HG02870 (cell line): ENCODE measurements around the gene MAK.
A peak's percentile ranks its signal among the peaks of the same experiment; 100 is the strongest.
"Not testable (repeated sequence)": the region's sequence is repeated elsewhere in the genome, so short reads cannot be mapped to it uniquely, and the experiment has no call there.

Experiments used
- ATAC-seq: cut with Tn5 transposase; IDR thresholded peaks from one replicate; pipeline ENCODE4 v1.9.1; 2021; ENCODE audit warnings: mild to moderate bottlenecking, moderate library complexity; ENCODE audit not compliant: unreplicated experiment

MAK gene

GRCh38 chr6:10854922-10855632 lies 16.7 kb upstream of the MAK start:
- no peak for ATAC-seq

- not testable (repeated sequence) for ATAC-seq
Observed at GRCh38 chr6:10853849-10854300, 15.5 kb upstream of the MAK start.

DNA sequence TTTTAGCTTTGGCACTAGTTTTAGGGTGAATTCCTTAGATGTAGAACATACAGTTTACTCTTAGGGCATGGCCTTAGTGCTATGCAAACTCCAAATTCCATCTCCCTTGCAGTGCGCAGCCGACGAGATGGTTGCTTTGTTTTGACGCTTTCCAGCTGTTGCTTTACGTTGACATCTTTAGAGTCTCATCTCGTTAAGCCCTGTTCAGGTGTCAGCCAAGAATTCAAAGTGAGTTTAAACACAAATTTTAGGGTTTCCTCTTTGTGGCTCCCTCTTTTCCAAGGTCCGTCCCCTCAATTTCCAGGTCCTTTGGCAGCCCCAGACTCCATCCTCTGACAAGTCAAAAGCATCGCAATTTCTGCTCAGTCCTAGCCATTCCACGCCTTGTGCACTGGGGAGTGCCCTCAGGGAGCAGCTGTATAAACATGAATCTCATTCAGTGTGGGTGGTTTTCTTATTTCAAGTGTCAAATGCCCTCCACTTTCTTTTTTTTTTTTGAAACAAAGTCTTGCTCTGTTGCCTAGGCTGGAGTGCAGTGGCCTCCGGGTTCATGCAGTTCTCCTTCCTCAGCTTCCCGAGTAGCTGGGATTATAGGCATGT lies 14.1 kb upstream of the MAK start:
- ATAC-seq: no peak

- no peak for ATAC-seq
Observed at GRCh38 chr6:10850728-10851127, 12.4 kb upstream of the MAK start.

DNA sequence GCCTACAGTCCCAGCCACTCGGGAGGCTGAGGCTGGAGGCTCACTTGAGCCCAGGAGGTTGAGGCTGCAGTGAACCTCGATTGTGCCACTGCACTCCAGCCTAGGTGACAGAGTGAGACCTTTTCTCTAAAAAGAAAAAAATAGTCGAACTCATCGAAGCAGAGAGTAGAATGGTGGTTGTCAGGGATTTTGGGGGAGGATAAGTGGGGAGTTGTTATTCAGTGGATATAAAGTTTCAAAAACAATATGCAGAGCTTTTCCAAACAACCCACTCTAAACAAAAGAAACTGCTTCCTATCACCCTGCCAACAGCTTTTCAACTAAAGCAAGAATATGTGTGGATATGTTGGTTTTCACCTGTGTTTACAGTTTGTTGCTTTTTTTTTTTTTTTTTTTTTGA lies 11.6 kb upstream of the MAK start:
- ATAC-seq: no peak

DNA sequence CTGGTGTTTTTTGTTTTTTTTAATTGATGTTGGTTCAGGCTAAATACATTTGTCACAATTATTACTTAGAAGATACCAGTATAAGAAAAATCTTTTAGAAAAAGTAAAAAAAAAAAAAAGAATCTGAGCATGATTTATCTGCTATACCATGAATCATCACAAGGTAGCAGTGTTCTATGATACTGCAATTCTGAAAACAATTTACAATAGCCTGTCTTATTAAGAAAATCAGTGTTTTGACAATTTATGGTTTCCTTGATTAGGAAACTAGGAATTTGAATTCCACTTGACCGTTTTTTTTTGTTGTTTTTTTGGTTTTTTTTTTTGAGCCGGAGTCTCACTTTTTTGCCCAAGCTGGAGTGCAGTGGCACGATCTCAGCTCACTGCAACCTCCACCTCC lies 9.3 kb upstream of the MAK start:
- ATAC-seq: no peak

GRCh38 chr6:10843554-10843953 lies 5.2 kb upstream of the MAK start:
- ATAC-seq: no peak

DNA sequence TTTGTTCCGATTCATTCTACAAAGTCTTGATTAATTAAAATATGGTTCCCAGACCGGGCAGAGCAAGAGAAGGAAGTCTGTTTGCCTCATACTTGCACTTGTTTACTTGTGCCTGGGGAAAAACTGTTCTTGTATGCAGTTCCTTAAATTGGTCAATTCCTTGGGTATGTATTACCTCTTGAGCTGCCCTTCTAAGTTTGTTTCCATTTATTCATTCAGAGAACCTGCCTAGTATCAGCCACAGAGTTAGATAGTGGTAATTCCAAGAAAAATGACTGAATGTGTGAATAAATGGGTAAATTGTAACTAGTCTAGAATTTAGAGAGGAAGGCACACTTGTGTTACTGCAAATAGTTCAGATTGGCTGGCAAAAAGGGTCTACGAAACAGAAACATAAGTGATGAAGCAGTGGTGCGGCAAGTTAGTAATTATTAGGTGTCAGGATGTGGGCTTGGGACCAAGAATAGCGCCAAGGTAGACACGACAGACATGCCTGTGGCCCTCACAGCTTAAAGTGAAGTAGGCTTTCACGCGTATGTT lies 525 bp upstream of the MAK start:
- peak; percentile 57 for ATAC-seq

- no peak for ATAC-seq
Observed at GRCh38 chr6:10837622-10837994, 731 bp downstream of the MAK start.

GRCh38 chr6:10837009-10837621 lies 1.2 kb downstream of the MAK start:
- no peak for ATAC-seq

- ATAC-seq: no peak
Observed at GRCh38 chr6:10834823-10835222, 3.5 kb downstream of the MAK start.

DNA sequence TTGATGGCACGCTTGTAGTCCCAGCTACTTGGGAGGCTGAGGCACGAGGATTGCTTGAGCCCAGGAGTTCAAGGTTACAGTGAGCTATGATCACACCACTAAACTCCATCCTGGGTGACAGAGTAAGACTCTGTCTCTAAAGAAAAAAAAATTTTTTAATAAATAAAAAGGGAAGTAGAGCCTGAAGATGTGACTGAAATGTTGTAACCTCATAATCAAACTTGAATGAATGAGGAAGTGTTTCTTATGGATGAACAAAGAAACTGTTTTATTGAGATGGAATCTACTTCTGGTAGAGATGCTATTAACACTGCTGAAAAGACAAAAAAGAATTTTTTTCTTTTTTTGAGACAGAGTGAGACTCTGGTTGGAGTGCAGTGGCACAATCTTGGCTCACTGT lies 6.7 kb downstream of the MAK start:
- no peak for ATAC-seq

DNA sequence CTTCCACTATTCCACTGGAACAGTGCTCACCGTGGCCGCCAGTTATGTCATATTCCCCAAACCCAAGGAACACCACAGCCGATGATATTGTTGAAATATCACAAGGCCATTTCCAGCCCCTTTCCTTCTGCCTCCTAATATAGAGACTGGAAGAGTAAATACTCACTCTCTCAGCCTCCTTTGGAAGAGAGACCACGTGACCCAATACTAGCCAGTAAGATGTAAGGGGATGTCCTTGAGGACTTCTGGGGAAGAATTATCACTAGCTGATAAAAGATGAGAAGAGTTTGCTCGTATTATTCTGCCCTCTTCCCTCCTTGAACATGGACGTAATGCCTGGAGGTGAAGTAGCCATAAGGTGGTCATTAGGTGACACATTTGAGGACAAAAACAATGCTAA lies 13.5 kb downstream of the MAK start:
- no peak for ATAC-seq

DNA sequence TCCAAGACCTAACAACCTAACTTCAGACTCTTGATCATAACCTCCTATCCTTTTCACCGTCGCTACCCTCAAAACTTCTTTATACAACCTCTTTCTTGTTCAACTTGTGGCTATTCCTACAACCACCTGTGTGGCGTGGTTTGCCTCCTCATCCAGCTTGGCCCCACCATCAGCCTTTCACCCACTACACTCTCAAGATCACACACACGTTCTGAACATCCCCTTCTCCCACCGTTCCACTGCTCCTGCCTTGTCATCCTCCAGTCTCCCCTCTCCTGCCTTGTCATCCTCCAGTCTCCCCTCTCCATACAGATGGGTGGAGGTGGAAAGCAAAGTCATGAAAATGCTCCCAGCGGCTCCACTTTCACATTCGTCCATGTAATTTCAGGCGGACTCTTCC lies 14.0 kb downstream of the MAK start:
- ATAC-seq: no peak

DNA sequence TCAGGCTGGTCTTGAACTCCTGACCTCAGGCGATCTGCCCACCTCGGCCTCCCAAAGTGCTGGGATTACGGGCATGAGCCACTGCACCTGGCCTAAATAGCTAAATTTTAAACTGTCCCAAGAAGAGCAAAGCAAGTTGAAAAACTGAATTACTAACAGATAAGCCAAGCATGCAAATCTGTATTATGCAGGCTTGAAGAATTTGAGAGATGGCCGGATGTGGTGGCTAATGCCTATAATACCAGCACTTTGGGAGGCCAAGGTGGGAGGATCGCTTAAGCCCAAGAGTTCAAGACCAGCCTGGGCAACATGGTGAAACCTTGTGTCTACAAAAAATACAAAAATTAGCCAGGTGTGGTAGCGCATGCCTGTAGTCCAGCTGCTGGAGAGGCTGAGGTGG lies 24.2 kb downstream of the MAK start:
- ATAC-seq: not testable (repeated sequence)

DNA sequence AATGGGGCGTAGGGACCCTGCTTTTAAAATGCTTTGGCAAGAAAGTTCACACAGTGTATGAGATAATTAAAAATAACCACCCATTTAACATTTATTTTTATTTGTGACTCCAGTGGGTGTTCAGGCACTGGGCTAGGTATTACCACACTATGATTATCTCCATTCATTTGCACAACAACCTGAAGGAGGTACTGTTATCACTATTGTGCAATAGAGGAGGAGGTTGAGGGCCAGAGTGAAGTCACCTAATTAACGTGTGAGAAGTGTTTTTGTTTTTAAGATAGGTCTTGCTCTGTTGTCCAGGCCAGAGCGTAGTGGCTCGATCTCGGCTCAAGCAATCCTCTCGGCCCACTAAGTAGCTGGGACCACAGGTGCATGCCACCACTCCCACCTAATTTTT lies 29.2 kb downstream of the MAK start:
- ATAC-seq: no peak

DNA sequence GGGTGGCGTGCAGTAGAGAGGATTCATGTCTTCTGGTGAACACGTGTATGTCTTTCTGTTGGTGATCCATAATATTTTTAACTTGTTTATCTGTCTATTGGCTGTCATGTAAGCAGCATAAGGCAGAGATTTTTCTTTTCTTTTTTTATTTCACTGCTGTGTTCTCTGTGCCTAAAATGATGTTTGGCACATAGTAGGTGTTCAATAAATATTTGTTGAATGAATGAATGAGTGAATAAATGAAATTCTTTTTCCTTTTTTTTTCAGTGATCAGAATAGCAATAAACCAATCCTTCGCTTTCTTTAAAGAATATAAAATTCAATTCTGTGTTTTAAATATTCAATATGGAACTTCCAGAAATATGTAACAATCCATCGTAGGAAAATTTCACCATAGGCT lies 30.0 kb downstream of the MAK start:
- no peak for ATAC-seq

DNA sequence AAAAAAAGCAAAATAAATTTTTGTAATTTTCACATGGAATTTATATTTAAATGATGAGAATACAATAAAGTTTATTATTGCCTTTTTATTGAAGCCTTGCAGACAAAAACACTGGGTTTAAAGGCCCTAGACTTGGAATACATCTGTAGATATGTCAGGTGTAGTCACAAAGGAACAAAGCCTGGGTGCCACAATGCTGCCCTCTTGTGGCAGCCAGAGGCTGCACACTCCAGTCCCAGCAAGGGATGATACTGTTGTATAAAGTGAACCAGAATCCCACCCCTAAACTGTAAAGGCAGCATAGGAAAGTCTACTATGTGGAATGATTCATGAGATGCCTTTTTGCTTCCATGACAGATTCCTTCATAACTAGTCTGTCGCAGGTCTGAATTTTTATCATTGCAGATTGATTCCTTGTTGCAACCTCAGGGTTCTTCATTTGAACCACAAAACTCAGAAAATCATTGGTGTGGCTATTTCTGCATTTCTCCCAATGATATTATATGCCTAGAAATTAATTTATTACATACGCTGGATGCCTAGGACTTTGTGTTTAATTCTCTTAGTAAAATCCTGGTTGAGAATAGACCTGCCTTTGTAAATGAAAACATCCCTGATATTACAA lies 37.0 kb downstream of the MAK start:
- ATAC-seq: peak; percentile 97

DNA sequence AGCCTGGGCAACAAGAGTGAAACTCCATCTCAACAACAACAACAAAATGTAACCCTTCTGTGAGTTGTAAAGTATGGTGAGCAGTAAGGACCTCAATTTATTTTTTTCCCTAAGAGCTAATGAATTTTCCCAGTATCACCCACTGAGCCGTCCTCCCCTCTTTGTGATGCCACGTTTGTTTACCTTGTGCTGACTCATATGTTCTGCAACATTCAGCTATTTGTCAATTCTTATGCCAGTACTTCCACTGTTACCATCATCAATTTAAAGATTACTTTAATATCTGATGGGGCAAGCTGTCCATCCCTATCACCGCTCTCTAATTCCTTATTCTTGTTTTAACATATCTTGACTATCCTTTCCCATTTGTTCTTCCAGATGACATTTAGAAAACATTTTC lies 37.5 kb downstream of the MAK start:
- no peak for ATAC-seq

DNA sequence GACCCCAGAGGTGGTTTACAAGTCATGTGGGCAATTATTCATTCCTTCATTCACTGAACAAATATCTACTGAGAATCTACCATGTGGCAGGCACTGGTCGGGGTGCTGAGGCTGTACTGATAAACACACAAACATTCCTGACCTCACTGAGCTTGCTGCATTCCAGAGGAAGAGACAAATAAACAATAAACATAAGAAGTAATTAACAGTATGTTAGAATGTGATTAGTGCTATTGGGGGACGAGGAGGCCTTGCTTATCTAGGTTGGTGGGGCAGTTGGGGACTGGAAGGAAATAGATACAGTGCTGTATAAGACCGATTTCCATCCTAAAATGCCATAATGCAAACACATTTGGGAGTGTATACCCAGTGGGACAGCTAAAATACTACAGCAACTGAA lies 44.1 kb downstream of the MAK start:
- peak; percentile 6 for ATAC-seq

- ATAC-seq: peak; percentile 57
Observed at GRCh38 chr6:10793695-10794094, 44.6 kb downstream of the MAK start.

- no peak for ATAC-seq
Observed at GRCh38 chr6:10793035-10793434, 45.3 kb downstream of the MAK start.
